Measurements from ENCODE around the gene OXER1.

Gene OXER1

GRCh38 chr2:42713920-42714319 lies 50.0 kb downstream of the OXER1 start:
- in situ Hi-C loops (cut with MboI; ENCODE audit: low sequenced_read_pairs) = no loop called here

- in situ Hi-C loops (cut with MboI; ENCODE audit: low sequenced_read_pairs) = no loop called here
Observed at GRCh38 chr2:42712934-42713333, 51.0 kb downstream of the OXER1 start.
